HL-60 (cell line): ENCODE measurements around the gene PHKA2.

Source experiments
- GABPA ChIP-seq: IDR thresholded peaks from 2 replicates; pipeline ENCODE4 v1.6.1; 2012; ENCODE audit warnings: low read depth
- POLR2AphosphoS5 ChIP-seq: IDR thresholded peaks from 2 replicates; pipeline ENCODE4 v1.6.1; 2012; ENCODE audit warnings: low read depth
- REST ChIP-seq: IDR thresholded peaks from 2 replicates; pipeline ENCODE4 v1.6.1; 2012; ENCODE audit warnings: low read depth; ENCODE audit not compliant: insufficient replicate concordance
- TF ChIP-seq, protein P1 (sequence below): IDR thresholded peaks from one replicate; pipeline ENCODE4 v1.5.1; 2011; ENCODE audit warnings: low read length, control low read depth, inconsistent platforms; ENCODE audit not compliant: insufficient read depth

- TF ChIP-seq, protein P1, sequence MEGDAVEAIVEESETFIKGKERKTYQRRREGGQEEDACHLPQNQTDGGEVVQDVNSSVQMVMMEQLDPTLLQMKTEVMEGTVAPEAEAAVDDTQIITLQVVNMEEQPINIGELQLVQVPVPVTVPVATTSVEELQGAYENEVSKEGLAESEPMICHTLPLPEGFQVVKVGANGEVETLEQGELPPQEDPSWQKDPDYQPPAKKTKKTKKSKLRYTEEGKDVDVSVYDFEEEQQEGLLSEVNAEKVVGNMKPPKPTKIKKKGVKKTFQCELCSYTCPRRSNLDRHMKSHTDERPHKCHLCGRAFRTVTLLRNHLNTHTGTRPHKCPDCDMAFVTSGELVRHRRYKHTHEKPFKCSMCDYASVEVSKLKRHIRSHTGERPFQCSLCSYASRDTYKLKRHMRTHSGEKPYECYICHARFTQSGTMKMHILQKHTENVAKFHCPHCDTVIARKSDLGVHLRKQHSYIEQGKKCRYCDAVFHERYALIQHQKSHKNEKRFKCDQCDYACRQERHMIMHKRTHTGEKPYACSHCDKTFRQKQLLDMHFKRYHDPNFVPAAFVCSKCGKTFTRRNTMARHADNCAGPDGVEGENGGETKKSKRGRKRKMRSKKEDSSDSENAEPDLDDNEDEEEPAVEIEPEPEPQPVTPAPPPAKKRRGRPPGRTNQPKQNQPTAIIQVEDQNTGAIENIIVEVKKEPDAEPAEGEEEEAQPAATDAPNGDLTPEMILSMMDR: no peak
- TF ChIP-seq POLR2AphosphoS5 (no peak), GABPA (no peak), REST (no peak)
Observed at GRCh38 chrX:18971506-18971905, 12.4 kb downstream of the PHKA2 start.
